ENCODE results near the gene ZNF700.
"Not testable (repeated sequence)": the region's sequence is repeated elsewhere in the genome, so short reads cannot be mapped to it uniquely, and the experiment has no call there.

ZNF700 gene

DNA sequence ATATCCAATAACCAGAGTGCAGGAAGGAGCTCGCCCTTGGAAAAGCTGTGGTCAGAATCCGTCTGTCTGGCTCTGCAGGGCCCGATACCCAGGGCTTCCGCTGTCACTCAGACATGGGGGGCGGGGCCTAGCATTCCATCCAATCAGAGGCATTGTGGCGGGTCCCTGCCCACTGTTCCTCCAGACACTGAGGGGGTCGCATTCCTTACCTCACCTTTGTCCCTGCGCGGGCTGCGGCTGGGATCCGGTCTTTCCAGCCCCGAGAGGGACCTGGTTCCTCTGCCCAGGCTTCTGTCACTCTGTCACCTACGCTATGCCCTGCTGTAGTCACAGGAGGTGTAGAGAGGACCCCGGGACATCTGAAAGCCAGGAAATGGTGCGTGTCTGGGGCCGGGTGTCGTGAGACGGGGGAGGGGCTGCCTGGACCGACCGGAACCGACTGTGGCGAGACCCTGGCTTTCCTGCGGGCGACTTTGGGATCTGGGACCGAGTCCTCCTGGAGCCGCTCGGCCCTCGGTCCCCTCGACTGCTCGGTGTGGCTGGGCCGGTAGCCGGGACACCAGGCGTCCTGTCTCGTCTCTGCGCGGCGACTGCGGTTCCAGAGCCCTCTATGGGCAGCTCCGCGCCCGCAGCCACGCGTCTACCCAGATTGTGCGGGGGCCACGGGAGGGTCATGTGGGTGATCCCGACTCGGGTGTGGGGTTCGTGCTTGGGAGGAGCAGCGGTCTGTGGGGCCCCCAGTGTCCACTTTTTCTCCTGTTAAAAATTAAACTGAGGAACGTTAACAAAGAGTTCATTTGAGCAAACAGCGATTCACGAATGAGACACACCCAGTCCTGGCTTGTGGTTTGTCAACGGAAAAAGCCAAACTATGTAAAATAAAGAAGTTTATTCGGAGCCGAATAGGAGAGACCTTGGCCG is 37.0 kb upstream of the ZNF700 start, which contains the start of gene ZNF69:
ZNF69 (plus strand) TSS at position 172 of the 921 bp plus-strand sequence; CDS start at position 314, 142 bp downstream.
- peak within 1 kb of the TSS; percentile 30 for H3K4me3 ChIP-seq (ENCODE audit: low read depth, low read length)
- TF ChIP-seq, protein P1, sequence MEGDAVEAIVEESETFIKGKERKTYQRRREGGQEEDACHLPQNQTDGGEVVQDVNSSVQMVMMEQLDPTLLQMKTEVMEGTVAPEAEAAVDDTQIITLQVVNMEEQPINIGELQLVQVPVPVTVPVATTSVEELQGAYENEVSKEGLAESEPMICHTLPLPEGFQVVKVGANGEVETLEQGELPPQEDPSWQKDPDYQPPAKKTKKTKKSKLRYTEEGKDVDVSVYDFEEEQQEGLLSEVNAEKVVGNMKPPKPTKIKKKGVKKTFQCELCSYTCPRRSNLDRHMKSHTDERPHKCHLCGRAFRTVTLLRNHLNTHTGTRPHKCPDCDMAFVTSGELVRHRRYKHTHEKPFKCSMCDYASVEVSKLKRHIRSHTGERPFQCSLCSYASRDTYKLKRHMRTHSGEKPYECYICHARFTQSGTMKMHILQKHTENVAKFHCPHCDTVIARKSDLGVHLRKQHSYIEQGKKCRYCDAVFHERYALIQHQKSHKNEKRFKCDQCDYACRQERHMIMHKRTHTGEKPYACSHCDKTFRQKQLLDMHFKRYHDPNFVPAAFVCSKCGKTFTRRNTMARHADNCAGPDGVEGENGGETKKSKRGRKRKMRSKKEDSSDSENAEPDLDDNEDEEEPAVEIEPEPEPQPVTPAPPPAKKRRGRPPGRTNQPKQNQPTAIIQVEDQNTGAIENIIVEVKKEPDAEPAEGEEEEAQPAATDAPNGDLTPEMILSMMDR (IDR thresholded peaks at IDR 0.05; ENCODE audit: control insufficient read depth, extremely low read depth, insufficient read depth) = no peak

DNA sequence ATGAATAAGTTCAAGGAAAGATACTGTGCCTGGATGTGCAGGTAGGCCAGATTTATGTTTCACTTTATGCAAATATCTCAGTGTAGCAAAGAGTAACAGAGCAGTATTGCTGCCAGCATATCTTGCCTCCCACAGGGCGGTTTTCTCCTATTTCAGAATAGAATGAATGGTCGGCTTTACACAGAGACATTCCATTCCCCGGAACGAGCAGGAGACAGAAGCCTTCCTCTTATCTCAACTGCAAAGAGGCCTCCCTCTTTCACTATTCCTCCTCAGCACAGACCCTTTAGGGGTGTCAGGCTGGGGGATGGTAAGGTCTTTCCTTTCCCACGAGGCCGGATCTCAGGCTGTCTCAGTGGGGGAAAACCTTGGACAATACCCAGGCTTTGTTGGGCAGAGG is 35.0 kb upstream of the ZNF700 start:
- not testable (repeated sequence) for H3K4me3 ChIP-seq (ENCODE audit: low read depth, low read length)

More for the DNA sequence above, 37.0 kb upstream of the ZNF700 start, which contains the start of gene ZNF69:
- no peak for DNase-seq (ENCODE audit: low read depth)

DNA sequence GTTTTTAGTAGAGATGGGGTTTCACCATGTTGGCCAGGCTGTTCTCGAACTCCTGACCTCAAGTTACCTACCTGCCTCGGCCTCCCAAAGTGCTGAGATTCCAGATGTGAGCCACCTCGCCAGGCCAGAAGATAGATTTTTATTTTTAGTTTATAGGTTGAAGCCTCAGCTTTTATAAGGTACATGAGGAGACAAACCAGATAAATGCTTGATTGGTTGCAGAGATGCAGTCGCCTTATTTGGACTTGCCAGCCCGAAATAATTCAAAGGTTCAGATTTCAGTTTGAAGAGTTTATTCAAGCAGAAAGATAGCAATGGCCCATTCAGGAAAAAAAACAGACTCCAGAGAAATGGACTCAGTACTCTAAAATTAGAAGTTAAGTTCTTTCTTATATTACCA is 34.3 kb upstream of the ZNF700 start:
- no peak overlapping the region for H3K4me3 ChIP-seq (ENCODE audit: low read depth, low read length)
- TF ChIP-seq, protein P1 (IDR thresholded peaks at IDR 0.05; ENCODE audit: control insufficient read depth, extremely low read depth, insufficient read depth) = no peak
- no peak for DNase-seq (ENCODE audit: low read depth)

More for the DNA sequence above, 35.0 kb upstream of the ZNF700 start:
- DNase-seq (ENCODE audit: low read depth) = not testable (repeated sequence)

DNA sequence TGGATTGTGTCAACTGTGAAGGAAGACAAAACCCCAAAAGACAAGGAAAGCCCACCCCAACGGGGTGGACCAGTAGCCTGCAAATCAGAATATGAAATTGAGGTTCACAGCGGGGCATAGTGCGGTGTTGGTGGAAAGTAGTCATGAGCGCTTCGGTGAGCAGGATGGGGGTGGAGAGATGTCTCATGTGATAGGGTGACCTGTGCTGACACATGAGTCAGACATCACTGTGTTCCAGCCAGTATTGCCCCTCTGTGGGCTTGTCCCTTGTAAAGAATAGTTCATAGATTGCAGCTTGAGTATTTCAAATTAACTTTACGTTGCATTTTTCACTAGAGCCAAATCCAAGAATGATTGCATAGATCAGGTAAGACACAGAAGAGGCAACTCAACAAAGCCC is 30.1 kb upstream of the ZNF700 start:
- TF ChIP-seq, protein P1 (IDR thresholded peaks at IDR 0.05; ENCODE audit: control insufficient read depth, extremely low read depth, insufficient read depth) = no peak
- no peak overlapping the region for H3K4me3 ChIP-seq (ENCODE audit: low read depth, low read length)
- no peak for DNase-seq (ENCODE audit: low read depth)

DNA sequence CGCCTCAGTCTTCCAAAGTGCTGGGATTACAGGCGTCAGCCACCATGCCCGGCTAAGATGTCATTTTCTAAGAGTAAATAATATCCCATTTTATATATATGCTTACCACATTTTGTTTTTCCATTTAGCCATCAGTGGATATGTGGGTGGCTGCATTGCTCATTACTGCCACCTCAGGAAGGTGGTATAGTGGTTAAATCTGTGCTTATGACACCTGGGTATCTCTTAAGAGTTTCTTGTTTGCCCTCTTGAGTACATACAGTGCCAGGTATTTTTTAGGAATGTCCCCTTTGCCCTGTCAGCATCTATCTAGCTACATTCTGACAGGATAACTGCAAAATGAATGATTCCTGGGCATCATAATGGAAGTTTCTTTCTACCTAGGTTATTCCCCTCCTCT is 22.7 kb upstream of the ZNF700 start:
- DNase-seq (ENCODE audit: low read depth) = no peak
- TF ChIP-seq, protein P1 (IDR thresholded peaks at IDR 0.05; ENCODE audit: control insufficient read depth, extremely low read depth, insufficient read depth) = peak; percentile 16; the same call in 1 of the 2 replicates
- H3K4me3 ChIP-seq (ENCODE audit: low read depth, low read length) = no peak overlapping the region

DNA sequence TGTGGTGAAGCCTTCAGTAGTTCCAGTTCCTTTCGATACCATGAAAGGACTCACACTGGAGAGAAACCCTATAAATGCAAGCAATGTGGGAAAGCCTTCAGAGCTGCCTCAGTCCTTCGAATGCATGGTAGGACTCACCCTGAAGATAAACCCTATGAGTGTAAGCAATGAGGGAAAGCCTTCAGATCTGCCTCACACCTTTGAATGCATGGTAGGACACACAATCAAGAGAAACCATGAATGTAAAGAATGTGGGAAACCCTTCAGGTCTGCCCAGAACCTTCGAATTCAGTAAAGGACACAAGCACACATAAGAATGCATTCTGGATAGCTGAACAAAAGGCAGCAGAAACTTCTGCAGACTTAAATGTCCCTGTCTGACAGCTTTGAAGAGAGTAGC is 19.0 kb upstream of the ZNF700 start:
- DNase-seq (ENCODE audit: low read depth) = no peak
- no peak overlapping the region for H3K4me3 ChIP-seq (ENCODE audit: low read depth, low read length)
- TF ChIP-seq, protein P1 (IDR thresholded peaks at IDR 0.05; ENCODE audit: control insufficient read depth, extremely low read depth, insufficient read depth) = no peak

DNA sequence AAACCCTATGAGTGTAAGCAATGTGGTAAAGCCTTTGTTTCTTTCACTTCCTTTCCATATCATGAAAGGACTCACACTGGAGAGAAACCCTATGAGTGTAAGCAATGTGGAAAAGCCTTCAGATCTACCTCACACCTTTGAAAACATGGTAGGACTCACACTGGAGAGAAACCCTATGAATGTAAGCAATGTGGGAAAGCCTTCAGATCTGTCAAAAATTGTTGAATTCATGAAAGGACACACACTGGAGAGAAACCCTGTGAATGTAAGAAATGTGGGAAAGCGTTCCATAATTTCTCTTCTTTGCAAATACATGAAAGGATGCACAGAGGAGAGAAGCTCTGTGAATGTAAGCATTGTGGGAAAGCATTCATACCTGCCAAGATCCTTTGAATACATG is 13.0 kb upstream of the ZNF700 start:
- not testable (repeated sequence) for H3K4me3 ChIP-seq (ENCODE audit: low read depth, low read length)

DNA sequence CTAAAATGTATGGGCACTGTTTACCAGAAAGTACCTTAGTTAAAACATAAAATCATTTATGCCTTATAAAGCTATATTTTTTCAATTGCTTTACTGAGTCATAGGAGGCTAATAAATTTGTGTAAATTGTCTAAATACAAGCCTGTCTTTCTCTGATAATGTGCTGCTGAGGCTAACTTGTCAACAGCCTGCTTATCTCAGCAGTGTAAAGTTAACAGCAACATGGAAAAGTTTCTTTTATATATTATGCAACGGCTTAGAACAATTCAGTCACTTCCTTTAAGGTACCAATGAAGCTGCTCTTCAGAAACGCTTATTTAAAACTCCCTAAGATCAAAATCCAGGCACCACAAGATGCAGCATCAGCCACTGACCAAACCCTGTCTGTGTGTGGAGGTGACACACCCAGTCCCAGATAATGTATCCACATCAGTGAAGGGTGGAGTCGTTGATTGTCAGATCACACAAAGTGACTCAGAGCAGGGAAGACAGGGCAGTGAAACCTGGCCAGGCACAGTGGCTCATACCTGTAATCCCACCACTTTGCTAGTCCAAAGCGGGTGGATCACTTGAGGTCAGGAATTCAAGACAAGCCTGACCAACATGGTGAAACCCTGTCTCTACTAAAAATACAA is 10.4 kb upstream of the ZNF700 start:
- H3K4me3 ChIP-seq (ENCODE audit: low read depth, low read length); DNase-seq (ENCODE audit: low read depth): not testable (repeated sequence)

More for the DNA sequence above, 13.0 kb upstream of the ZNF700 start:
- DNase-seq (ENCODE audit: low read depth) = not testable (repeated sequence)

All from LNCaP clone FGC (cell line).